Lower leg skin (tissue), 4 donors: ENCODE data around the gene AP1G2. TPM values are rescaled to one million over a fixed set of nuclear protein-coding genes. Genes with fewer than 3 reads are reported as not detected.

Experiments
- DNase-seq, 2 donors: peaks; one replicate each; pipeline ENCODE4 v3.0.0-alpha.2; 2019; ENCODE audit warnings: low spot score in 2 of 2
- H3K4me3 ChIP-seq: fragments of 200-600 bp; sonication (generic); 2 replicates; pipeline ENCODE4 v1.5.1; 2017; ENCODE audit warnings: mild to moderate bottlenecking, low read depth; ENCODE audit not compliant: poor library complexity, severe bottlenecking
- POLR2A ChIP-seq, 2 donors: fragments of 450-650 bp; IDR thresholded peaks; one replicate each; pipeline ENCODE4 v1.6.1; 2016 to 2017; ENCODE audit warnings: antibody characterized with exemption in 2 of 2, mild to moderate bottlenecking in 1 of 2, moderate library complexity in 1 of 2
- WGBS, 2 donors: methylation state at CpG; one replicate each; pipeline ENCODE4 v1.1.5; 2018; 5-methylcytosine and 5-hydroxymethylcytosine counted together
- intact Hi-C: fragments of 100-400 bp; cut with DNase I; formaldehyde crosslinking; loops from one replicate; pipeline ENCODE4 v1.15.0; 2023; ENCODE audit warnings: low total_unique reads
- total RNA-seq, 4 donors: library from RNA; depleted of rRNA; stranded (reverse); fragments of >200 nt; gene quantifications; one replicate each; pipeline ENCODE4 v1.1.0, GENCODE V29; 2016
- TF ChIP-seq, protein P1 (sequence below), 3 donors: fragments of 450-650 bp; IDR thresholded peaks; one replicate each; pipeline ENCODE4 v1.5.1; 2016; ENCODE audit warnings: antibody characterized with exemption in 3 of 3, mild to moderate bottlenecking in 3 of 3, moderate library complexity in 2 of 3

Gene AP1G2
- total RNA-seq, 4 donors from 2014 or later, result 113 to 206 (median 141) TPM

DNA sequence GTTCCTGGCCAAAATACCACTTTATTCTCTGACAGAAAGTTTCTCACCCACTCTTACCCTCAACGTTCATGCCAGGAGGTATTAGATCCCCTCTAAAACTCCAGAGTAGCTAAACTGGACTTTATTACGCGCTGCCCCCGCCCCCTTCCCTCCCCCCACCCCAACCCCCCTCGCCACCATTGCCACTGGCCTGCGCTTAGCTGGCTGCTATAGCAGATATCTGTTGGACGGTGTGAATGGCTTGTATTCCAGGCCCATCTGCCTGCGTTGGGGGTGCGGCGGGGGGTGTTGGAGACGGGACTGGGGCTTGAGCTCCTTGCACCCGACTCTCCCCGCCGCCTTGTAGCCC, 12.1 kb downstream of the AP1G2 start:
- peak overlapping the region; percentile 74 for H3K4me3 ChIP-seq
- 3 to 4% methylated on average over 7 to 14 of the region's 14 CpGs for WGBS, 2 donors
- DNase-seq, result no peak
- TF ChIP-seq POLR2A (IDR thresholded peaks at IDR 0.05), result no peak
- TF ChIP-seq, protein P1, sequence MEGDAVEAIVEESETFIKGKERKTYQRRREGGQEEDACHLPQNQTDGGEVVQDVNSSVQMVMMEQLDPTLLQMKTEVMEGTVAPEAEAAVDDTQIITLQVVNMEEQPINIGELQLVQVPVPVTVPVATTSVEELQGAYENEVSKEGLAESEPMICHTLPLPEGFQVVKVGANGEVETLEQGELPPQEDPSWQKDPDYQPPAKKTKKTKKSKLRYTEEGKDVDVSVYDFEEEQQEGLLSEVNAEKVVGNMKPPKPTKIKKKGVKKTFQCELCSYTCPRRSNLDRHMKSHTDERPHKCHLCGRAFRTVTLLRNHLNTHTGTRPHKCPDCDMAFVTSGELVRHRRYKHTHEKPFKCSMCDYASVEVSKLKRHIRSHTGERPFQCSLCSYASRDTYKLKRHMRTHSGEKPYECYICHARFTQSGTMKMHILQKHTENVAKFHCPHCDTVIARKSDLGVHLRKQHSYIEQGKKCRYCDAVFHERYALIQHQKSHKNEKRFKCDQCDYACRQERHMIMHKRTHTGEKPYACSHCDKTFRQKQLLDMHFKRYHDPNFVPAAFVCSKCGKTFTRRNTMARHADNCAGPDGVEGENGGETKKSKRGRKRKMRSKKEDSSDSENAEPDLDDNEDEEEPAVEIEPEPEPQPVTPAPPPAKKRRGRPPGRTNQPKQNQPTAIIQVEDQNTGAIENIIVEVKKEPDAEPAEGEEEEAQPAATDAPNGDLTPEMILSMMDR (IDR thresholded peaks at IDR 0.05), result no peak
- intact Hi-C loops, result loop anchor here (5.0 kb wide), 1 partner anchor 78 kb away; no protein-coding TSS in a partner anchor

GRCh38 chr14:23551266-23552028, 16.1 kb downstream of the AP1G2 start, which contains the start of gene ZFHX2:
Gene ZFHX2, minus strand, starts transcription at chr14:23551765. Its CDS starts 16,440 bp downstream, at chr14:23535325.
- WGBS, 2 donors, result 0% methylated on average over 48 to 49 of the region's 49 CpGs
- intact Hi-C loops, result no loop called here
- peak in 1 of 2 donors; percentile 91 for DNase-seq
- TF ChIP-seq, protein P1 (IDR thresholded peaks at IDR 0.05), result peak in 1 of 3 donors; percentile 8
- TF ChIP-seq POLR2A (IDR thresholded peaks at IDR 0.05), result no peak
- H3K4me3 ChIP-seq, result peak within 1 kb of the TSS; percentile 40

DNA sequence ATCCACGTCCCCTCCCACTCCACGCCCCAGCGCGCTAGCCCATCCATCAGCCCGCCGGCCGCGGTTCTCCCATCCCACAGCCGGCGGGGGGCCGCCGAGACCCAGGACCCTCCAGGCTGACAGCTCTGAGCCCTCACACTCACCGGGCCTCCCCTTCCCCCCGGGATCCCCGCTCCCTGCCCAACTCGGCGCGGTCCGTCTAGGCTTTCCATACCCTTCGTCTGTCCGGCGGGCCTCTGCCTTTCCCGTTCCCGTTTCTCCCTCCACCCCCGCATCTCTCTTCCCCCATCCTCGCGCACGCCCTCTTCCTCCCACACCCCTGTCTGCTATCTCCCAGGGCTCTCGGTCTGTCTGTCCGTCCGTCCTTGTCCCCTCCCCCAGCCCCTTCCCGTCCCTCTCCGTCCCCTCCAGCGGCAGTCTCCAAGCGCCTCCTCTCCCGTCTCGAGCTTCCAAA, 16.8 kb downstream of the AP1G2 start:
- 2 to 3% methylated on average over 36 to 37 of the region's 37 CpGs for WGBS, 2 donors
- TF ChIP-seq, protein P1 (IDR thresholded peaks at IDR 0.05), result no peak
- TF ChIP-seq POLR2A (IDR thresholded peaks at IDR 0.05), result no peak
- DNase-seq, result no peak
- peak overlapping the region; percentile 40 for H3K4me3 ChIP-seq
- intact Hi-C loops, result no loop called here

DNA sequence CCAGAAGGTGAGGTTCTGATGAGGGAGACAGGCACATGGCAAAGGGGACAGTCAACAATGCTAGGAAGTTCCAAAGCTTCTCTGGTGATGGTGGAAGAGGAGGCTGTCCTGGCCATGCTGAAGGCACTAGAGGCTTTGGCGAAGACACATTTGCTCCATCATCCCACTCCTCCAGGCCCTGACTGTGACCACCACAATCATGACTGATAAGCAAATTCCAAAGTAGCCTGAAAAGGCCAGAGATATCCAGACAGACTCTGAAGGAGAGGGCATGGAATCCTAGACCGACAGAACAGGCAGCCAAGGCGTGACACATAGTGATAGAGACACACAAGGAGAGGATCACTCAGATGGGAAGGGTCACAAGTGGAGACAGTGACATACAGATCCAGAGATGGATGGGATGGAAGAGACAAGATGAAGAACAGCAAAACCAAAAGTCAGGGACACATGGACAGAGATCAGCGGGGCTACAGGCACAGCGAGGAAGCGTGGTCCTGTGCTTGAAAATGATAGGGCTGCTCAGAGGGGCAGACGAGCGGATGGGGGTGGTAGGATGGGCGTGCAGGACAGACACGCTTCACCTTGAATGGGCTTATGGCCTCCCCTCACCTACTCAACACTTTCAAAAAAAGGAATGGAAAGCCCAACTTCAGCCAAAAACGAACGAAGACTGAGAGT, 17.3 kb downstream of the AP1G2 start:
- TF ChIP-seq, protein P1 (IDR thresholded peaks at IDR 0.05), result peak in 1 of 3 donors; percentile 10
- no peak for TF ChIP-seq POLR2A (IDR thresholded peaks at IDR 0.05)
- intact Hi-C loops, result no loop called here
- H3K4me3 ChIP-seq, result no peak overlapping the region
- WGBS, 2 donors, result 52 to 53% methylated on average over 12 of the region's 12 CpGs
- DNase-seq, result no peak

GRCh38 chr14:23548351-23549318, 19.0 kb downstream of the AP1G2 start:
- intact Hi-C loops, result no loop called here
- DNase-seq, result no peak
- no peak for TF ChIP-seq POLR2A (IDR thresholded peaks at IDR 0.05)
- TF ChIP-seq, protein P1 (IDR thresholded peaks at IDR 0.05), result peak in 1 of 3 donors; percentile 12
- WGBS, 2 donors, result 60 to 65% methylated on average over 18 of the region's 18 CpGs
- no peak overlapping the region for H3K4me3 ChIP-seq
